ENCODE results near the gene TMC6. TPM values are rescaled to one million over a fixed set of nuclear protein-coding genes. Genes with fewer than 3 reads are reported as not detected.

The TMC6 gene
- total RNA-seq, 1 donor from 2014 or later = 6.9 TPM

DNA sequence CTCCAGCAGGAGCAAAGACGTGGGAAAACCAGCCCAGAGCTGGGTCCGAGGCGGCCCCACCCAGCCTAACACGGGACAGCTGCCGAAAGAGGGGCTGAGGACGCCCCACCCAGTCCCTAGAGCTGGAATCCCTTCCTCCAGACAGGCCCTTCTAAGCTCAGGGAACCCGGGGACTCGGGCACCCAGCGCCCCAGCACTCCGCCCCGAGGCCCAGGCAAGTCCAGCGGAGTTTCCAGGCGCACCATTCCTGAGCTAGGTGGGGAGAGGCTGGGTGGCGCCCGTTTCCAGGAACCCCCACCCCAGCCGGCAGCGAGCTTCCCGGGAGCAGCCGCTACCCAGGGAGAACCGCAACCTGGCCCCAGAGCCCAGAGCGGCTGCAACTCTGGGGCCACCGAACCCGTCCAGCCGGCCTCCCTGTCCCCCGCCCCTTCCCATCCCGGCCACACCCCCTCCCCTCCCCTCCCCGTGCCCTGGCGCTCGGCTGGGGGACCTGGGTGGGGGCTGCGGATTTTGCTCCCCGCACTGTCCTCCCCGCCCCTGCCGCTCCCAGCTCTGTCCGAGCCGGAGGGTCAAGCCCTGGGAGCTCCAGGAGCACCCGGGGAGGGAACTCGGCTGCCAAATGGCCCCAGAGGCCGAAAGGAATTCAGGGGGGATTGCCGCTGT is 536 bp downstream of the TMC6 start:
- Mint-ChIP-seq H3K36me3 (peaks cover 3% of the 10 kb centered on the region), H3K4me1 (peaks cover 14% of the 10 kb centered on the region), H3K4me3 (peak overlapping the region; percentile 79), H3K9me3 (no peaks in the 10 kb centered on the region), H3K27me3 (ENCODE audit: insufficient read depth, low read depth) (peaks cover 12% of the 10 kb centered on the region), H3K27ac (no peak overlapping the region)
- no peak overlapping the region for H3K9ac ChIP-seq
- peaks cover 15% of the 10 kb centered on the region for H3F3A ChIP-seq (ENCODE audit: low read depth)
- DNase-seq (ENCODE audit: low spot score) = no peak
- peak overlapping the region; percentile 90 for H2AFZ ChIP-seq (replicated peaks)
- H3K27me3 ChIP-seq = peaks cover 58% of the 10 kb centered on the region
- TF ChIP-seq EZH2phosphoT487 (IDR thresholded peaks at IDR 0.05) (no peak), EZH2 (IDR thresholded peaks at IDR 0.05) (no peak)
- TF ChIP-seq, protein P1, sequence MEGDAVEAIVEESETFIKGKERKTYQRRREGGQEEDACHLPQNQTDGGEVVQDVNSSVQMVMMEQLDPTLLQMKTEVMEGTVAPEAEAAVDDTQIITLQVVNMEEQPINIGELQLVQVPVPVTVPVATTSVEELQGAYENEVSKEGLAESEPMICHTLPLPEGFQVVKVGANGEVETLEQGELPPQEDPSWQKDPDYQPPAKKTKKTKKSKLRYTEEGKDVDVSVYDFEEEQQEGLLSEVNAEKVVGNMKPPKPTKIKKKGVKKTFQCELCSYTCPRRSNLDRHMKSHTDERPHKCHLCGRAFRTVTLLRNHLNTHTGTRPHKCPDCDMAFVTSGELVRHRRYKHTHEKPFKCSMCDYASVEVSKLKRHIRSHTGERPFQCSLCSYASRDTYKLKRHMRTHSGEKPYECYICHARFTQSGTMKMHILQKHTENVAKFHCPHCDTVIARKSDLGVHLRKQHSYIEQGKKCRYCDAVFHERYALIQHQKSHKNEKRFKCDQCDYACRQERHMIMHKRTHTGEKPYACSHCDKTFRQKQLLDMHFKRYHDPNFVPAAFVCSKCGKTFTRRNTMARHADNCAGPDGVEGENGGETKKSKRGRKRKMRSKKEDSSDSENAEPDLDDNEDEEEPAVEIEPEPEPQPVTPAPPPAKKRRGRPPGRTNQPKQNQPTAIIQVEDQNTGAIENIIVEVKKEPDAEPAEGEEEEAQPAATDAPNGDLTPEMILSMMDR (IDR thresholded peaks at IDR 0.05) = no peak
- H3K4me2 ChIP-seq = peak overlapping the region; percentile 89
- no peaks in the 10 kb centered on the region for H3K36me3 ChIP-seq
- no peaks in the 10 kb centered on the region for H3K9me3 ChIP-seq (ENCODE audit: low read depth)
- H3K79me2 ChIP-seq (ENCODE audit: low read depth) = no peaks in the 10 kb centered on the region
- H3K27ac ChIP-seq = no peak overlapping the region
- H3K4me1 ChIP-seq = peaks cover 27% of the 10 kb centered on the region
- H3K4me3 ChIP-seq = peak overlapping the region; percentile 81
- peaks cover 5% of the 10 kb centered on the region for H4K20me1 ChIP-seq (ENCODE audit: low read depth)

DNA sequence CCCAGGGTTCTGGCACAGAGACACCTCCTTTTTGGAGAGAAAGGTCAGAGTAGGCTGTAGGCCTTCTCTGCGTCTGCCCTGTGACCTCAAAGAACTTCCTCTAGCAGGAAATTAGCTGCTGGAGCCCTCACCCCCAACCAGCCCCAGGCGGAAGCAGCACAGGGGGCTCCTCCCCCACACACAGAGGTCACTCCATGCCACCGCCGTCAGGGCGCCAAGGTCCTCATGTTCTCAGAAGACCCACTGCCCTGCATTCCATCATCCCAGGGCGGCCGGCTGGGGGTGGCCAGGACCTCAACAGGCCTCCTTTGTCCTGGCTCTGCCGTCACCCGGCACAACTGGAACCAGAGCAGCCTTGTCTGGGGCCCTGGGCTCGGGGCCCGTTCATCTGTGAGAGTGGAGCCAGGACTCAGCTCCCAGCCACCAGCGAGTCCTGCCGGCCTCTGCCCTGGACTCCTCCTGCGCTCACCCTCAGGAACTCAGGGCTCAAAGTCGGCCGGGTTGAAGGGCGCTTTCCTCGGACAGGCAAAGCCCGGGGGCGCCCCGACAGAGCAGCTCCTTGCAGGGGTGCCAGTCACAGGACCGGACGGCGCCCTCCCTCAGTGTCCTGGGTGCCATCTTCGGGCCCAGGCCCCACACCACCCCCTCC is 1.2 kb downstream of the TMC6 start:
- Histone ChIP-seq H3K27me3 (peaks cover 51% of the 10 kb centered on the region), H2AFZ (replicated peaks) (peak overlapping the region; percentile 90), H3K36me3 (no peaks in the 10 kb centered on the region), H3K9me3 (ENCODE audit: low read depth) (no peaks in the 10 kb centered on the region), H3K27ac (no peak overlapping the region), H3K4me3 (peak overlapping the region; percentile 81), H4K20me1 (ENCODE audit: low read depth) (peaks cover 5% of the 10 kb centered on the region), H3K9ac (no peak overlapping the region), H3K79me2 (ENCODE audit: low read depth) (no peaks in the 10 kb centered on the region), H3K4me1 (peaks cover 27% of the 10 kb centered on the region), H3F3A (ENCODE audit: low read depth) (peaks cover 15% of the 10 kb centered on the region), H3K4me2 (peak overlapping the region; percentile 89)
- Mint-ChIP-seq H3K27ac (no peak overlapping the region), H3K4me3 (peak overlapping the region; percentile 79), H3K4me1 (peaks cover 14% of the 10 kb centered on the region), H3K36me3 (peaks cover 3% of the 10 kb centered on the region), H3K9me3 (no peaks in the 10 kb centered on the region), H3K27me3 (ENCODE audit: insufficient read depth, low read depth) (peaks cover 12% of the 10 kb centered on the region)
- TF ChIP-seq EZH2phosphoT487 (IDR thresholded peaks at IDR 0.05) = no peak
- TF ChIP-seq, protein P1 (IDR thresholded peaks at IDR 0.05) = no peak
- TF ChIP-seq EZH2 (IDR thresholded peaks at IDR 0.05) = no peak
- peak; percentile 50 for DNase-seq (ENCODE audit: low spot score)

- Histone ChIP-seq H3F3A (ENCODE audit: low read depth) (peaks cover 15% of the 10 kb centered on the region), H3K4me1 (peaks cover 27% of the 10 kb centered on the region), H3K27ac (no peak overlapping the region), H3K79me2 (ENCODE audit: low read depth) (no peaks in the 10 kb centered on the region), H3K4me3 (peak overlapping the region; percentile 81), H2AFZ (replicated peaks) (no peak overlapping the region), H3K9ac (no peak overlapping the region), H3K27me3 (peaks cover 46% of the 10 kb centered on the region), H3K4me2 (peak overlapping the region; percentile 89), H4K20me1 (ENCODE audit: low read depth) (peaks cover 5% of the 10 kb centered on the region), H3K36me3 (no peaks in the 10 kb centered on the region), H3K9me3 (ENCODE audit: low read depth) (no peaks in the 10 kb centered on the region)
- peak overlapping the region; percentile 79 for H3K4me3 Mint-ChIP-seq
- H3K4me1 Mint-ChIP-seq = peaks cover 14% of the 10 kb centered on the region
- no peak for TF ChIP-seq EZH2phosphoT487 (IDR thresholded peaks at IDR 0.05)
- TF ChIP-seq EZH2 (IDR thresholded peaks at IDR 0.05) = no peak
- TF ChIP-seq, protein P1 (IDR thresholded peaks at IDR 0.05) = no peak
- peaks cover 3% of the 10 kb centered on the region for H3K36me3 Mint-ChIP-seq
- H3K27ac Mint-ChIP-seq = no peak overlapping the region
- DNase-seq (ENCODE audit: low spot score) = no peak
- H3K9me3 Mint-ChIP-seq = no peaks in the 10 kb centered on the region
- peaks cover 10% of the 10 kb centered on the region for H3K27me3 Mint-ChIP-seq (ENCODE audit: insufficient read depth, low read depth)
These were observed 1.7 kb downstream of the TMC6 start for GRCh38 chr17:78126895-78127238.

Measured in neural progenitor cell (in vitro differentiated cells).